SH-SY5Y (cell line): ENCODE results near the gene ACE.

Experiments used
- GATA2 ChIP-seq: IDR thresholded peaks from 2 replicates; pipeline ENCODE4 v1.6.1; 2011; ENCODE audit warnings: mild to moderate bottlenecking, low read depth, low read length
- GATA3 ChIP-seq: IDR thresholded peaks from 2 replicates; pipeline ENCODE4 v1.6.1; 2011; ENCODE audit warnings: low read depth, mild to moderate bottlenecking, low read length, moderate library complexity

- TF ChIP-seq GATA2, result peak; percentile 91
- TF ChIP-seq GATA3, result no peak
Observed at GRCh38 chr17:63455417-63455816, 21.4 kb upstream of the ACE start.
